Measurements from ENCODE around the gene INAFM2. TPM values are rescaled to one million over a fixed set of nuclear protein-coding genes. Genes with fewer than 3 reads are reported as not detected.
A peak's percentile ranks its signal among the peaks of the same experiment; 100 is the strongest.

Gene INAFM2
- total and polyA plus RNA-seq, 9 of the 15 experiments (the other 6 are each of a cell fraction or from before 2014, with no cell fraction given), result 11.8 to 43.1 (median 27.2) TPM

GRCh38 chr15:40279437-40280141 lies 43.9 kb upstream of the INAFM2 start (continued):
- TF ChIP-seq PHF20 (IDR thresholded peaks at IDR 0.05; ENCODE audit: partially characterized antibody) (no peak), ZBTB1 (CRISPR knock-in tag; IDR thresholded peaks at IDR 0.05; ENCODE audit: borderline replicate concordance, low read depth) (0 out of 2 replicates have a peak, but pooled peaks have one; percentile 39), PPARD (CRISPR knock-in tag; IDR thresholded peaks at IDR 0.05) (no peak), HOXB6 (CRISPR knock-in tag; IDR thresholded peaks at IDR 0.05; ENCODE audit: borderline replicate concordance) (no peak), NFXL1 (CRISPR knock-in tag; IDR thresholded peaks at IDR 0.05) (no peak), ZMIZ1 (IDR thresholded peaks at IDR 0.05; ENCODE audit: low read depth in 2 of 2, low read length in 2 of 2) (no peak), SFPQ (IDR thresholded peaks at IDR 0.05; ENCODE audit: low read depth, low read length) (no peak), ZNF764 (CRISPR knock-in tag; IDR thresholded peaks at IDR 0.05; ENCODE audit: low read depth) (no peak), GATA2 (CRISPR knock-in tag; IDR thresholded peaks at IDR 0.05) (no peak), MTA2 (IDR thresholded peaks at IDR 0.05; ENCODE audit: low read depth) (no peak), ZNF184 (CRISPR knock-in tag; IDR thresholded peaks at IDR 0.05) (no peak), KAT8 (IDR thresholded peaks at IDR 0.05; ENCODE audit: low read depth) (no peak), ZNF717 (CRISPR knock-in tag; IDR thresholded peaks at IDR 0.05) (no peak), CTBP1 (IDR thresholded peaks at IDR 0.05; ENCODE audit: borderline replicate concordance) (peak; percentile 62; the same call in 1 of the 2 replicates), HMG20A (CRISPR knock-in tag; conservative IDR thresholded peaks at IDR 0.05) (no peak), ZNF740 (CRISPR knock-in tag; IDR thresholded peaks at IDR 0.05) (no peak), ZNF740 (tag; IDR thresholded peaks at IDR 0.05) (no peak), IFI16 (CRISPR knock-in tag; IDR thresholded peaks at IDR 0.05) (no peak), SP2 (IDR thresholded peaks at IDR 0.05; ENCODE audit: extremely low read depth, low read depth, low read length, poor library complexity, severe bottlenecking) (no peak), MEIS2 (IDR thresholded peaks at IDR 0.05; ENCODE audit: partially characterized antibody) (no peak), ZNF398 (CRISPR knock-in tag; IDR thresholded peaks at IDR 0.05) (no peak)

Data from K562 (cell line).